GM19324 (cell line): Measurements from ENCODE around the gene C12orf43.

Experiments used
- ATAC-seq: cut with Tn5 transposase; IDR thresholded peaks from one replicate; pipeline ENCODE4 v1.9.1; 2021; ENCODE audit warnings: mild to moderate bottlenecking, moderate library complexity; ENCODE audit not compliant: unreplicated experiment, low FRiP score

The C12orf43 gene

GRCh38 chr12:120979862-120980696 lies 36.2 kb downstream of the C12orf43 start:
- no peak for ATAC-seq

- ATAC-seq, result no peak
Observed at GRCh38 chr12:120979220-120979861, 36.9 kb downstream of the C12orf43 start.

- no peak for ATAC-seq
Observed at GRCh38 chr12:120978296-120979219, 37.7 kb downstream of the C12orf43 start, which contains the start of gene HNF1A. Gene HNF1A (plus strand): TSS chr12:120978543. CDS start chr12:120978769, 226 bp downstream.

GRCh38 chr12:120977531-120978295 lies 38.6 kb downstream of the C12orf43 start:
- no peak for ATAC-seq

- ATAC-seq, result no peak
Observed at GRCh38 chr12:120972870-120973543, 43.3 kb downstream of the C12orf43 start.

GRCh38 chr12:120971299-120972180 lies 44.7 kb downstream of the C12orf43 start:
- no peak for ATAC-seq

- no peak for ATAC-seq
Observed at GRCh38 chr12:120970310-120970709, 46.0 kb downstream of the C12orf43 start.

- ATAC-seq, result no peak
Observed at GRCh38 chr12:120965534-120966091, 50.7 kb downstream of the C12orf43 start.

- no peak for ATAC-seq
Observed at GRCh38 chr12:120964298-120964697, 52.0 kb downstream of the C12orf43 start.

- no peak for ATAC-seq
Observed at GRCh38 chr12:120962532-120963020, 53.7 kb downstream of the C12orf43 start.

- no peak for ATAC-seq
Observed at GRCh38 chr12:120961604-120962531, 54.4 kb downstream of the C12orf43 start.

- ATAC-seq, result no peak
Observed at GRCh38 chr12:120960657-120961056, 55.6 kb downstream of the C12orf43 start.

- ATAC-seq, result no peak
Observed at GRCh38 chr12:120959111-120959878, 57.0 kb downstream of the C12orf43 start.

- no peak for ATAC-seq
Observed at GRCh38 chr12:120956579-120957300, 59.5 kb downstream of the C12orf43 start.

GRCh38 chr12:120955232-120955631 lies 61.1 kb downstream of the C12orf43 start:
- ATAC-seq, result no peak

GRCh38 chr12:120950807-120951206 lies 65.5 kb downstream of the C12orf43 start:
- ATAC-seq, result no peak
